HG02798 (cell line): ENCODE results near the gene FOCAD.
A peak's percentile ranks its signal among the peaks of the same experiment; 100 is the strongest.

ENCODE experiments used
- ATAC-seq: cut with Tn5 transposase; IDR thresholded peaks from one replicate; pipeline ENCODE4 v1.9.1; 2021; ENCODE audit warnings: mild to moderate bottlenecking; ENCODE audit not compliant: unreplicated experiment, poor library complexity

FOCAD gene

GRCh38 chr9:20853866-20854265, 169.8 kb downstream of the FOCAD start:
- ATAC-seq: no peak

DNA sequence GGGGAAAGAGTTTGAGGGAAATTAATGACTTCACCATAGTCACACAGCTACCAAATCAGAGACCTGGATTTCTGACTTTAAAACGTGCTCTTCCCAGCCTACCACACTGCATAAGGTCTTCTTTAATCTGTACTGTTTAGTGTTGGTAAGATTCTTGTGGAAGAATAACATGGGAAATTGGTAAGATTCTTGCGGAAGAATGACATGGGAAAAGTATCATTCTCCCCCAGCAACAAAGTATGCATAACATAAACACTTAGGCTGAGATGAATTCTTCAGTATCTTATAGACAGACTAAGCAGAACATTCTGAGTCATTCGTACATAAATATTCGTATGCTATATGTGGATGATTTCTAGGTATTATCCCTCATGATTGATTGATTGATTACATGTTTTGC, 170.4 kb downstream of the FOCAD start:
- no peak for ATAC-seq

DNA sequence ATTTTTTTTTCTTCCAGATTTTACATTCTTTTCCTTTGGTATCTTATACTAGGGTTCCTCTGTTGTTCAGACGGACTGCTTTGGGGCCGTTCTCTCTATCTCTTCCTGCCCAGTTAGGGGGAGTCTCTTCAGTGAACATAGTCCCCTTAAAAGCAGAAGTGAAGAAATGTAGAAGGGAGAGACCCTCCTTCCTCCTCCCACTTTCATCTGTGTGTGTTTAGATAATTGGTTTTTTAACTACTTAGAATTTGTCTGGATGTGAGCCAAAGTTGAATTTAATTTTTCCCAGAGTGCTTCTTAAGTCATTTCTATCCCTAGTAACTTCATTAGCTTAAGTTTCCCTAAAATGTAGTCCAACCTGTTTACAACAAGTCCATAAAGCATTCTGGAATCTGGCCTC, 179.9 kb downstream of the FOCAD start:
- ATAC-seq: no peak

GRCh38 chr9:20865347-20865746, 181.3 kb downstream of the FOCAD start:
- ATAC-seq: no peak

DNA sequence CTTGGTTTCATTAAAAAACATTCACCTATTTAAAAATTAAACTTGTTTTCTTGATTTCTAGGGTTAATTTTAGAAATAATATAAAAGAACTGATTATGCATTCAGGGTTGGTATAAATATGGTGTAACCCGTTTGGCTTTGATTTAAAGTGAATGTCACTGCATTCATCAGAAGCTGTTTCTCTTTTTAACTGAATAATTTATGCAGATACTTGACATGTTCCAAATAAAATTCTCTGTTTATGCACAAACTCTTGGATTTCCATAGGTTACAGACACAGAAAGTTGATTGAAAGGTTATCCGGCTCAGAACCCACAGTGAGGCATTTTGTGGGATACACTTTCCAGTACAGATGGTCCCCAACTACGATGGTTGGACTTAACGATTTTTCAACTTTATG, 186.1 kb downstream of the FOCAD start:
- ATAC-seq: no peak

DNA sequence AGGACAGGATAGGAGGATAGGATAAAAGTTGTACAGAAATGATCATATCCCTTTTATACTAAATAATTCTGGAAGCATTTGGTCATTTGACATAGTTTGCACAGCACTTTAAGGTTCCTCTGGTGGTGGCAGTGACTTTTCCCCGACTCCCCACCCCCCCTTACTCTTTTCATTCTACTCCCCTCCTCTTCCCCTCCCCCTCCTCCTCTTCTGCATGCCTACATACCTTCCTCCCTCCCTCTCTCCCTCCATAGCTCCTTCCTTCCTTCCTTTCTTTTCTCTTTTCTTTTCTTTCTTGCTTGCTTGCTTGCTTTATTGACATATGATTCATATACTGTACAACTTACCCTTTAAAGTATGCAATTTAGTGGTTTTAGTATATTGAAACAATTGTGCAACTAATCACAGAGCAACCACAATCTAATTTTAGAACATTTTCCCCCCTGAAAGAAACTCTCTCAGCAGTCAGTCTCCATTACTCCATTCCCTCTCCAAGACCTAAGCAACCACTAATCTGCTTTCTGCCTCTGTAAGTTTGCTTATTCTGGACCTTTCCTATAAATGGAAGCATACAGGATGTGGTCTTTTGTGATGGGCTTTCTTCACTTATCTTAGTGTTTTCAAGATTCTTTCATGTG, 188.4 kb downstream of the FOCAD start:
- no peak for ATAC-seq

- no peak for ATAC-seq
Measured at GRCh38 chr9:20873240-20873865, 189.3 kb downstream of the FOCAD start.

DNA sequence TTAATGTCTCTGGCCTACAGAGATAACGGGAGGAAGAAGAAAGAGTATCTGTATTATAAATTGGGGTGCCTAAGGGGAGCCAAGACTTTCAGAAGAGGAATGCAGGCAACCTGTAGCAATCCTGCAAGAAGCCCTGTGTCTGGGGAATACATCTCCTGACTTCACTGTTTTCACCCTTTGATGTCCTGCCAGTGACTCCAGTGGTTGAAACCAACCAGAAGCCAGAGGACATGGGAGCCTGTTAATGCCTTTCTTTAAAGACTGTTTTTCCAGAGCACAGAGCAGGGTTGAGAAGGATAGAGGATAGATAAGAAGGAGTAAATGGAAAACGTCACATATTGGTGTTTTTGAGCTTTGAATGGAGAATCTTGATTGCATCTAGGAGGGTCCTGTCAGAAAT, 196.2 kb downstream of the FOCAD start:
- no peak for ATAC-seq

- ATAC-seq: no peak
Measured at GRCh38 chr9:20880675-20881074, 196.6 kb downstream of the FOCAD start.

DNA sequence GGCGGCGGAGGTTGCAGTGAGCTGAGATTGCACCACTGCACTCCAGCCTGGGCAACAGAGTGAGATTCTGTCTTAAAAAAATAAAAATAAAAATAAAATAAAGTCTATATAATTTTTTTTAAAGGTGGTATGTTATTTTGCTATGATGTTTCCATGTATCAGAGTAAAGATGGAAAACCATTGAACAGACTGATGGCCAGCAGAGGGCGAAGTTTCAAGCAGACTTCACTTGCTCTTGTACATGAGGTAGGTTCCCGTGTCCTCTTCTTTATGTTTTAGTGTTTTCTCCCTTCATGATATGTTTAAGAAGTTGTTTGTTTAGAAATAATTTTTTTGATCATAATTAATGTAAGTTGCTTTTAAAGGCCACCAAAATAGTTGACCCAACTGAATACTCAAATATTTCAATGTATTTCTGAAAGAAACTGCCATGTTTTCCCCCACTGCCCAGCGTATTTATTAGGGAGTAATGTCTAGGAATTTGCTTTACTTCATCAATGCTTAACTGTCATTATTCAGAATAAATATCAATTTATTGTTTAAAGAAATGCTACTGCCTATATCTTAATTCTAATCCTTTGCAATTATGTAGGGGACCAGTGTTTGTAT, 201.0 kb downstream of the FOCAD start:
- peak; percentile 63 for ATAC-seq

- ATAC-seq: no peak
Measured at GRCh38 chr9:20898885-20899554, 215.0 kb downstream of the FOCAD start.

- no peak for ATAC-seq
Measured at GRCh38 chr9:20903212-20903611, 219.2 kb downstream of the FOCAD start.

DNA sequence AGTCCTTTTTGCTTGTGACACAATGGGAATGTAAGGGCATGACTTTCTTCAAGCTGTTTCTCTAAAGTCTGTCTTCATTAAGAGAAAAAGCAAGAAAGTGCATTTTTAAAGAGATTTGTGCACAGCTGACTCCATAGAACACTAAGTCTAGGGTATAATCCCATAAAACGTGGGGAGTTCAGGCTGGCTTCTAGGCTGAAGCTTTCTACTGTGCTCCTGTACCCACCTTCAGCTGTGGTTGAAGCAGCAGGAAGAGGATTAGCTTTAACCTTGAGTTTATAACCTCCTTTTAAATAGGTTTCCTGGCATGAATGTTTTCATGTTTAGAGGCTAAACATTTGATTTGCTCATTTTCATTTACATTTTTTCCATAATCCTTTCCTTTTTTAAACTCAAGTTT, 220.9 kb downstream of the FOCAD start:
- no peak for ATAC-seq

DNA sequence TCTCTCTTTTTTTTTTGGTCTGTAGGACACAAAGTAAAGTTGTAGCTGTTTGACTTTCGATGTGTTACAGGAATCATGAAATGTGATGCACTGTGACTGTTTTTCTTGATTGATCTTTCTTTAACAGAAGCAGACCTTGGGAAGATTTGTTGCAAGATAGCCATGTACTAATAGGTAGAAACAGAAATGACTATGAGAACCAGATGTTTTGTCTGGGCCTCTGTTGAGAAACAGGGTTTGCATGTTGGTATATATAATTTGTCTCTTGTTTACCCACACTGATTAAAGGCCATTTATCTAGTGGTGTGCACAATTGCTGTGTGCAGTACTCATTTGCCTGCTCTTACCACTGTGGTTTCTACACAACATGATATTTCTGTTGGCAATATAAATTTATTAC, 222.3 kb downstream of the FOCAD start:
- no peak for ATAC-seq

DNA sequence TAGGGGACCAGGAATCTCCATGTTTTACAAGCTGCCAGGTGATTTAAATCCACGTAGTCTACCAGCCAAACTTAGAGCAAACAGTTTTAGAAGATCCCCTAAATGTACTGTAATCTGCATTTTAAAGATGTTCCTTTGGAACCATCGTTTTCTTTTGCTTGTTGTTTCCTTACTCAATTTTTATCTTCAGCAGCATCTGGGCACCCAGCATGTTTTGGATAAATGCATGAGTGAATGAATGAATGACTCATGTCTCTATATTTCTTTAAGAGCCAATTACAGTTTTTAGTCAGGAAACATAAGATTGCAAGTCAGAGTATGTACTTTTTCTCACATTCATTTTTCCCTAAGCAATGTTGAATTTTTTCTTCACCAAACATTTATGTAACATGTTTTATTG, 224.4 kb downstream of the FOCAD start:
- no peak for ATAC-seq

- ATAC-seq: no peak
Measured at GRCh38 chr9:20914556-20914955, 230.5 kb downstream of the FOCAD start.

- no peak for ATAC-seq
Measured at GRCh38 chr9:20921362-20921761, 237.3 kb downstream of the FOCAD start.

DNA sequence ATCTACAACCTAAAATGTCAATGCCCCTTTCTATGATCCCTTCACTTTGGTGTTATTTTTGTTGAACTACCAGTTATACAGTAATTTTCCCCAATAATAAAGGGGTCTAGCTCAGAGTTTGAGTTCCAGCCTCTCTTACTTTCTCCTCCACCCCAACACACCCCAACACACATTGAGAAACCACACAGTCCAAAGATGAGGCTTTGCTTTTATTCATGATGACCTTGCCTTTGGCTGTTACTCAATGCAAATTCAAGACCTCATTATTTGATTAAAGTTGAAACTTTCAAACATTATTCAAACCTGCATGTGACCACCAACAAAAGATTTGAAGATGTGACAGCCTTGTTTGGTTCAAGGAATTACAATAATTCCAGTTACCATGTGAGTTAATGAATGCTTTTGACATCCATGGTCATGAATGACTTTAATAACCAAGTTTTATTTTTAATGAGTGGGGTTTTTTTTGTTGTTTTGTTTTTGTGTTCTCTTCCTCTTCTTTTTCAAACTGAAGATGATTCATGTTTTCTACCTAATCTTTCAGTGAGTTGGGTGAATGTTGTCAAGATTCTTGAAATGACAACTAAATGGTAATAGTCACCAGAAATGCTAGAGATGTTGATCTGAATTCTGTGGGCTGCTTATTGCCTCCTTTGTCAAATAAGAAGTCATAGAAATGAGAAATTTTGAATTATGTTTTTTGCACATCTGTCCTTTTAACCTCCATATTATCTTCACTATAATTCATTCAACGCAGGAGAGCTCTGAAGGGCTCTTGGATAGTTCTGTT, 241.4 kb downstream of the FOCAD start:
- ATAC-seq: no peak

DNA sequence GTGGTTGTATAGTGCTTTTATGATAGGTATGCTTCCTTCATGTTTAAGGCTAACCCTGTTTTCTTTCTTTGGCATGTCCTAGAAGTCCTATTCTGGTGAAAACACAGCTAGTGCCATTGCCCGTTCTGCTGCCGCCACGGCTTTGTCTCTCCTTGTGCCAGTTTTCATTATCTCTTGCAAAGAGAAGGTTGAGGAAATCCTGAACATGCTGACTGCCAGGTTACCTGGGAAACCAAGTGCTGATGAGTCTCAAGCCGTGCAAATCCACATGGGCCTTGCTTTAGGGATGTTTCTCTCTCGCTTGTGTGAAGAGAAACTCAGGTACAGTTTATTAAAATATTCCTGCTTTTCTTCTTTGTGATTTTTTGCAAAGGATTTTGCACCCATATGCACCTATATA, 245.2 kb downstream of the FOCAD start:
- no peak for ATAC-seq

DNA sequence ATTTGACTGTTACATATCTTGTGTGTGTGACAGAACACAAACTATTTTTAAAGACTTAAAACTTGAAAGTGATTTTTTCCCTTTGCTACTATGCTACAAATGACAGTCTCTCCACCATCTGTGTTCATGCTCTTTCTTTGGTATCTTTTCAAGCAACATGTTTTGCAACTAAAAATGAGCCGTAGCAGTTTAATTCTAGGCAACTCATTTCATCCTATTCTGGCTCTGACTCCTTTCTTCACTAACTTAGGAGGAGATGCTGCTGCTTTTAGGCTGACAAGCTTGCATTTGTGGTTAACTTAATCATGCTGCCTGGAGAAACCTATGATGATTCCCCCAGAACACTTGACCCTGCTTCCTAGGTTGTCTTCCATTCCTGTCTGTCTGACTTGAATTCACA, 246.8 kb downstream of the FOCAD start:
- no peak for ATAC-seq
